K562 (cell line): ENCODE measurements around the gene RRP7A. TPM values are rescaled to one million over a fixed set of nuclear protein-coding genes. Genes with fewer than 3 reads are reported as not detected.

Source experiments
- CC2D1A ChIP-seq: fragments of 450-650 bp; IDR thresholded peaks from 2 replicates; pipeline ENCODE4 v1.6.1; 2017; ENCODE audit warnings: mild to moderate bottlenecking
- ETS1 ChIP-seq: conservative IDR thresholded peaks from 2 replicates; pipeline ENCODE4 v1.6.1; 2011; ENCODE audit warnings: low read depth, mild to moderate bottlenecking, low read length; ENCODE audit not compliant: control insufficient read depth
- GTF2B ChIP-seq: IDR thresholded peaks from 2 replicates; pipeline ENCODE4 v1.6.1; 2011; ENCODE audit not compliant: insufficient read length; ENCODE audit errors: extremely low read depth
- GTF2F1 ChIP-seq: IDR thresholded peaks from 2 replicates; pipeline ENCODE4 v1.6.1; 2011; ENCODE audit warnings: low read depth, low read length, improper control_type of control experiment
- HDAC1 ChIP-seq, 2 experiments: fragments of 450-650 bp; IDR thresholded peaks; 2 replicates each; pipeline ENCODE4 v1.6.1; 2016 to 2017; ENCODE audit warnings: inconsistent platforms in 1 of 2, mild to moderate bottlenecking in 1 of 2, moderate library complexity in 1 of 2
- HNRNPK ChIP-seq: fragments of 200-400 bp; formaldehyde crosslinking; IDR thresholded peaks from one replicate; pipeline ENCODE4 v1.6.1; 2018; ENCODE audit warnings: mild to moderate bottlenecking, low read depth, low read length; ENCODE audit not compliant: poor library complexity, severe bottlenecking
- HNRNPLL ChIP-seq: fragments of 200-400 bp; formaldehyde crosslinking; IDR thresholded peaks from 2 replicates; pipeline ENCODE4 v1.6.1; 2017; ENCODE audit warnings: low read length, low read depth, mild to moderate bottlenecking; ENCODE audit not compliant: poor library complexity, severe bottlenecking
- JUND ChIP-seq, 2 experiments: IDR thresholded peaks; 2 replicates in 1 of 2; 3 replicates in 1 of 2; pipeline ENCODE4 v1.6.1; 2011; ENCODE audit warnings: borderline replicate concordance in 2 of 2, low read depth in 2 of 2, low read length in 2 of 2, improper control_type of control experiment in 1 of 2, missing biosample characterization in 1 of 2, missing genetic modification characterization in 1 of 2, missing genetic modification reagents in 1 of 2
- MAZ ChIP-seq, 2 experiments: fragments of 450-650 bp in 1 of 2; sonication (generic) in 1 of 2; formaldehyde crosslinking; IDR thresholded peaks in 1 of 2; conservative IDR thresholded peaks in 1 of 2; 2 replicates each; pipeline versions ENCODE4 v1.4.0 to v1.5.0; 2020; ENCODE audit warnings: mild to moderate bottlenecking in 1 of 2, missing genetic modification reagents in 1 of 2
- NFATC3 ChIP-seq: fragments of 450-650 bp; IDR thresholded peaks from 2 replicates; pipeline ENCODE4 v1.6.1; 2017; ENCODE audit warnings: mild to moderate bottlenecking
- PBX2 ChIP-seq, 2 experiments: IDR thresholded peaks in 1 of 2; conservative IDR thresholded peaks in 1 of 2; 2 replicates each; pipeline ENCODE4 v1.6.1; 2016; ENCODE audit warnings: low read depth in 2 of 2, mild to moderate bottlenecking in 1 of 2, missing compliant biosample characterization in 1 of 2, missing genetic modification characterization in 1 of 2, moderate library complexity in 1 of 2
- SMAD3 ChIP-seq: fragments of 450-650 bp; formaldehyde crosslinking; conservative IDR thresholded peaks from 2 replicates; pipeline ENCODE4 v1.4.0; 2020; ENCODE audit warnings: mild to moderate bottlenecking
- ZHX1 ChIP-seq: fragments of 150-350 bp; conservative IDR thresholded peaks from 2 replicates; pipeline ENCODE4 v1.6.1; 2014; ENCODE audit warnings: low read length
- ZMIZ1 ChIP-seq, 2 experiments: fragments of 150-350 bp in 1 of 2; IDR thresholded peaks; 2 replicates each; pipeline ENCODE4 v1.6.1; 2012 to 2016; ENCODE audit warnings: low read depth in 2 of 2, low read length in 2 of 2, mild to moderate bottlenecking in 1 of 2, moderate library complexity in 1 of 2
- polyA plus RNA-seq, 8 experiments: library from polyadenylated mRNA; depleted of rRNA in 4 of 8; stranded (reverse) in 5 of 8; unstranded in 3 of 8; fragments of >200 nt; fragmentation: Nextera tagmentation in 2 of 8; fragmentation: Illumina TruSeq in 1 of 8; extraction: Ambion mirVana in 2 of 8; extraction: Trizol in 1 of 8; gene quantifications; 2 replicates each; pipeline versions ENCODE4 v1.2.1 to v1.2.3, GENCODE V29; 2011 to 2014; ENCODE audit warnings: inconsistent platforms in 1 of 8, missing spikeins in 1 of 8
- total RNA-seq, 7 experiments: library from RNA; depleted of rRNA in 6 of 7; stranded (reverse); fragments of >200 nt in 6 of 7; fragmentation: Illumina TruSeq in 2 of 7; extraction: Trizol in 2 of 7; gene quantifications; 2 replicates each; pipeline versions ENCODE4 v1.2.1 to v1.2.3, GENCODE V29; 2011 to 2021; ENCODE audit warnings: low replicate concordance in 1 of 7

Gene RRP7A
- total and polyA plus RNA-seq, 9 of the 15 experiments (the other 6 are each of a cell fraction or from before 2014, with no cell fraction given) = 3.4 to 74.1 (median 40.3) TPM

- TF ChIP-seq PBX2 (CRISPR knock-in tag; IDR thresholded peaks at IDR 0.05; ENCODE audit: low read depth) (0 out of 2 replicates have a peak, but pooled peaks have one; percentile 9), PBX2 (tag; conservative IDR thresholded peaks at IDR 0.05; ENCODE audit: low read depth) (peak; percentile 87), ETS1 (no peak), NFATC3 (no peak), MAZ (CRISPR knock-in tag; conservative IDR thresholded peaks at IDR 0.05 in 1 of 2, IDR thresholded peaks at IDR 0.05 in 1 of 2) (peak; percentile 50 to 56; a peak in 1 of 4 replicates), ZHX1 (no peak), ZMIZ1 (IDR thresholded peaks at IDR 0.05; ENCODE audit: low read depth in 2 of 2, low read length in 2 of 2) (peak in 1 of 2 experiments; percentile 85; a peak in 2 of 4 replicates), SMAD3 (CRISPR knock-in tag) (0 out of 2 replicates have a peak, but pooled peaks have one; percentile 26), HNRNPK (no peak), CC2D1A (peak; percentile 82), JUND (IDR thresholded peaks at IDR 0.05; ENCODE audit: borderline replicate concordance, low read depth, low read length) (no peak; the same call in 1 of the 2 replicates), JUND (tag; IDR thresholded peaks at IDR 0.05; ENCODE audit: borderline replicate concordance, low read depth, low read length) (0 out of 3 replicates have a peak, but pooled peaks have one; percentile 32), HDAC1 (IDR thresholded peaks at IDR 0.05) (peak in 1 of 2 experiments; percentile 88; a peak in 2 of 4 replicates), HNRNPLL (no peak), GTF2F1 (no peak), GTF2B (no peak)
These were observed 57.6 kb downstream of the RRP7A start (continued) for GRCh38 chr22:42462016-42462415.
